ENCODE data around the gene EXOSC9.
A peak's percentile ranks its signal among the peaks of the same experiment; 100 is the strongest.

EXOSC9 gene

GRCh38 chr4:121789960-121790829, 10.9 kb upstream of the EXOSC9 start:
- no peak for DNase-seq

DNA sequence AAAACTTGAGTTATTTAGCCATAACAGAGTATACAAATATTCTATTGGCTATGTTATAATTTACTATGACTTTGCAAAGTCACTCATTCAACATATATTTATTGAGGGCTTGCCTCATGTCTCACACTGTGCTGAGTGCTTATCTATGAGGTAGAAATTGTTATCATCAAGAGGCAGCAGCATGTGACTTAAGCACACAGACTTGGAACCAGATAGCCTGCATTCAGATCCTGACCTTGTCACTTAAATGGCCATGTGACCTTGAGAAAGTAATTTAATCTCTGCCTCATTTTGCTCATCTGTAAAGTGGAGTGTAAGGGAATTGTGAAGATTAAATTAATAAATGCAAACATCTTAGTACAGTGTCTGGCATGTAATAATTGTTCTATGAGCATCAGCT, 10.1 kb upstream of the EXOSC9 start:
- DNase-seq, result no peak

- DNase-seq, result no peak
Measured at GRCh38 chr4:121791481-121791880, 9.6 kb upstream of the EXOSC9 start.

DNA sequence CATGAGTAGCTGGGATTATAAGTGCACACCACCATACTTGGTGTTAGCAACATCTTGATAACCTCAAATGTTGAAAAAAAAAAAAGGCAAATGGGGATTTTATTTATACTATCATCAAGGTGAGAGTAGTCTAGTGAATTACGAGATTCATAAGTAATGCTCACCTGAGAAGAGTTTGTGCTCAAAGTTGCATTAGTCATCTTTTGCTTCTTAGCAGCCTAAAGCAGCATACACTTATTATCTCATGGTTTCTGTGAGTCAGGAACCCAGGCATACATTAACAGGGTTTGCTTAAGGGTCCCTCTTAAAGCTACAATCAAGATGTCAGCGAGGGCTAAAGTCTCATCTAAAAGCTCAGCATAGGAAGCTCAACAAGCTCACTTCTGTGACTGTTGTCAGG, 8.2 kb upstream of the EXOSC9 start:
- DNase-seq, result no peak

- DNase-seq, result no peak
Measured at GRCh38 chr4:121794505-121795188, 6.5 kb upstream of the EXOSC9 start.

- DNase-seq, result no peak
Measured at GRCh38 chr4:121796283-121796682, 4.8 kb upstream of the EXOSC9 start.

- no peak for DNase-seq
Measured at GRCh38 chr4:121799208-121799823, 1.8 kb upstream of the EXOSC9 start.

DNA sequence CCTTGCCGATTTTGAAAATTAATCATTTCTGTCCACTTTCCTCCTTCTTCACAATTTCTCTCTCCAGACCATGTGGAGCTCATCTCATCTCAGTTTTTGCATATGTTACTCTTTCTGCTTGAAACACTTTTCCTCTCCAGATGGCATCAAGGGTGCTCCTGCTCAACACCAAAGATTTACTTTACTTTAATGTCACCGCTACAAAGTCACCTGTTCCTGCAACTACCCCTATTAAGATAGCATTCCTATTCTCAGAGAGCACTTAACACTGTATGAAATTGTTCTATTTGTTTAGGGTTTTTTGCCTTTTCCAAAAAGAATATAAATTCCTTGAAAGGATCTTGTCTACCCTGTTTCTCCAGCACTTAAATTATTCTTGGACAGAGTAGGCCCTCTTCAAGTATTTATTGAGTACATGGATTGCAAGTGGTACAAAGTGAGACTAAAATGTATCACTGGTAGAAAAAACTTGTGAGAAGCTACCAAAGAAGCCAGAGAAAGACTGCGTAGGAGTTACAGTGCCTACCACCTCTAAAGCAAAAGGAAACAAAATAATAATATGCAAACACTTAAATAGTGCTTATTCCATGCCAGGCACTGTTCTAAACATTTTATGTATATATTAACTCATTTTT, 1.1 kb upstream of the EXOSC9 start:
- DNase-seq, result no peak

- DNase-seq, result no peak
Measured at GRCh38 chr4:121800638-121800960, 524 bp upstream of the EXOSC9 start.

DNA sequence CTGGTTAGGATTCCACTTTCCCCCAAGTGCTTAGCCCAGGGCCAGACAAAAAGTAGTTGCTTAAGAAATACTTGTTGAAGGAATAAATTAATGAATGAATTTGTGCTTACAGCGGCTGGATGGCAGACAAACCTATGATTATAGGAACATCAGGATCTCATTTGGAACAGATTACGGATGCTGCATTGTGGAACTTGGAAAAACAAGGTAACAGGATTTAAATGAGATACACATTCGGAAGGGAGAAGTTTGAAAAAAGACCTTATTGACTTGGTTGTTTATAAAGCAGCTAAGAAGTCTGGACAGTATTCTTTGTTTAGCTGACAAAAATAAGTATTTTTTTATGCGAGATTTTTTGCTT, 572 bp downstream of the EXOSC9 start:
- no peak for DNase-seq

- no peak for DNase-seq
Measured at GRCh38 chr4:121806411-121806810, 5.3 kb downstream of the EXOSC9 start.

- no peak for DNase-seq
Measured at GRCh38 chr4:121811122-121811521, 10.0 kb downstream of the EXOSC9 start.

GRCh38 chr4:121814756-121815155, 13.6 kb downstream of the EXOSC9 start:
- no peak for DNase-seq

DNA sequence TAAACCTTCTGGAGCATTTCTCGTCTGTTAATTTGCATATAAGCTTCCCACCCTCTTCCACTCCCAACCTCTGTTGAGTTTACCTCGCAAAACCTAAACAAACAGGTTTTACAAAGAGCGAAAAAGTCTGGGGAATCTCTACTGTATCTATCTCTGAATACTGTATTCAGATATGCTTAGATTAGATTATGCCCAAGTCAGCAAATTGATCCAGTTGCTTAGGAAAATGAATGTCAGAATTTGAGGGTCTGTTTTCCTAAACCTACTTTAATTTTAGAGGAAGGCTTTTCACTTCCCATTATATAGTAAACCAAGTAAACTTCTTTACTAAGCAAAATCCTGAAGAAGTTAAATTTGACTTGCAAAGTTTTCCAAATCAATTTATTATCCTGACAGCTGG, 15.9 kb downstream of the EXOSC9 start:
- no peak for DNase-seq

DNA sequence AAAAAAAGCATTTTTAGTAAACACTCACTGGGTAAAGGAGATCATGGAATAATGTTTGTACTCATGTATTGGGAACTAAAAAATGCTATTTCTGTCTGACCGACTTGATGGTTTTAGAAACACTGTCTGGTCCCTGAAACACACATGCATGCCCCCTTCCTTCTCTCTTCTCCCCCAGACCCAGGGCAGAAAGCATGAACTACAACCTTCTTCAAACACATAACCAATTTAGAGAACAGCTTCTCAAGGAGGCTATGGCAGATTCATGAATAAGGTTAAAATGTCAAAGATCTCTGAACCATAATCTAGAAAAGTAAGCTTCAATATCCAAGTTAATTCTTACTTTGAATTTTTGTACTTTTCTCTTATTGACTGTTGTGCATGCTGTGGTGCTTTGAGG, 16.6 kb downstream of the EXOSC9 start:
- DNase-seq, result no peak

GRCh38 chr4:121818215-121818614, 17.1 kb downstream of the EXOSC9 start:
- DNase-seq, result no peak

GRCh38 chr4:121819216-121819965, 18.3 kb downstream of the EXOSC9 start:
- no peak for DNase-seq

DNA sequence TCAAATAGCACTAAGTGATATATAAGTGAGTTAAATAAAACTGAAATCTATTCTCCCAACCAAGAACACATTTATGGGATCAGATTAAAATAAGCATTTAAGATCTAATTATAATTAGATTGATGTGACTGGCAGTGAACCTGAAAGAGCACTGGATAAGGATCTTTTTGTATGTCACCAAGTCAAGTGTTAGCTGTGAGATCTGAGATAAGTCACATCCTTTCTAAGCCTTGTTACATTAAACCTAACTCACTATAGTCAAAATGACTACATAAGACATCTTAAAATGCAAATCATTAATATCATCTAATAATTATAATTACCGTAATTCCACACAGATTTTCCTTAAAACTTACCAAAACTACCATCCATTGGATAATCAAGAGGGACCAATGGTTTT, 20.9 kb downstream of the EXOSC9 start:
- no peak for DNase-seq

- DNase-seq, result peak; percentile 15
Measured at GRCh38 chr4:121822796-121823504, 21.8 kb downstream of the EXOSC9 start.

DNA sequence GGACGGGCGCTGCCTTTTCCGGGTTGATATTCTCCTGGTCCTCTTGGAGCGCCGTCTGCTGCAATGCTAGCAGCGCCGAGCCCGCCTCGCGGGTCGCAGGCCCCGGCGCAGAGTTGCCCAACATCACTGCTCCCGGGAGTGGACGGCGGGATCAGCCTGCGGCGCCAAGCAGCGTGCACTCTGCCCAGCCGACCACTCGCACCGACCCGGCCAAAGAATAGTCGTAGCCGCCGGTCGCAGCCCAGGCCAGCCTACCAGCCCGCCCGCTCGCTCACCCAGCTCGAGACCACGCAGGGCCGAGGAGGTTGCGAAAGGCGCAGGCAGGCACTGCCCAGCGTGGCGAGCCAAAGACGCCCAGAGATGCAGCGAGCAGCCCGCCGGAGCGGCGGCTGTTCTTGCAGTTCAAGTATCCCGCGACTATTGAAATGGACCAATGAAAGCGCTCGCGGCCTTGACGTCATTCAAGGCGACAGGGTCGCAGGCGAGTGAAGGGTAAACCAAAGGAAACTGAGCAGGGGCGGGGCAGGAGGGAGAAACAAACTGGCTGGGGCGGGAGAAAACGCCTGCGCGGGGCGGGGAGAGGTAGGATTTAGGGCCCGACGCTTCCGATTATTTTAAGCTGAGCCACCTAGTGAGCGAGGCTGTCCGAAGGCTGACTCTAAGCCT, 22.5 kb downstream of the EXOSC9 start, which contains the start of gene CCNA2:
Gene CCNA2, minus strand, starts transcription at position 379 of the 666 bp plus-strand sequence. Its CDS starts 255 bp downstream, at position 124.
- DNase-seq, result peak; percentile 93

GRCh38 chr4:121824171-121824527, 23.0 kb downstream of the EXOSC9 start:
- DNase-seq, result no peak

GRCh38 chr4:121824950-121825349, 23.8 kb downstream of the EXOSC9 start:
- DNase-seq, result no peak

Measured in NCI-H345 (cell line).